ENCODE data around the gene HYAL3. TPM values are rescaled to one million over a fixed set of nuclear protein-coding genes. Genes with fewer than 3 reads are reported as not detected.
A peak's percentile ranks its signal among the peaks of the same experiment; 100 is the strongest.

The HYAL3 gene
- total RNA-seq, 1 experiment from 2014 or later: 10.3 TPM

DNA sequence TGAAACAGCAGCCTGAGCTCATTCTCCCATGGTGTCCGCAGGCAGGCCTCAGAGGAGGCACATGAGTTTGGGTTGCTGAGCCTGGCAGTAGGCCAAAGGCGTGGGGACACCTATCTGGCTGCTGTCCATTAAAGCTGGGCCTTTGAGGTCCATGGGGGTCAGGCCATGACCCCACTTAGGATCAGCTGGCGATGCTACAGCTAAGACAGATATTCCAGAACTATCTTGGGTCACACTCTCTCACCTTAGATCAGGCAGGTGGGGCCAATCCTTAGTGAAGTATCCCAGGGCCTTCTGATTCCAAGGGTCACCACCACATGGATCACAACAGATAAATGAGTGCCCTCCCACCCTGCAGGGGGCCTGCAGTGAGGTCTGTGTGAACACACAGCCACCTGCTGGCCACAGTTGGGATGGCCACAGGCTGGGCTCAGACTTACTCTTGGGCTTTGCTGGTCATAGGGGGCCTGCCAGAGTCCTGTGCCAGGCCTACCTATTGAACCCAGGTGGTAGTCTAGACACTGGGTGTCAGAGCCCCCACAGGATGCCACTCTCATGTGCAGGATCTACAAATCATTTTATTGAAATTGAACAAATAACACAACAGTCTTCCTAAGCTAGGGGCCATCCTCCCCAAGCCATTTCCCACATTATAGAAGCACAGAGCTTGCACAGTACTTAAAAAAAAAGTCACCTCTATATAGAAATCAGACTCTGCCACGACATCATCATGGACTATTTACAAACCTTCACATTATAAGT, 25.3 kb upstream of the HYAL3 start (continued):
- TF ChIP-seq, protein P1, sequence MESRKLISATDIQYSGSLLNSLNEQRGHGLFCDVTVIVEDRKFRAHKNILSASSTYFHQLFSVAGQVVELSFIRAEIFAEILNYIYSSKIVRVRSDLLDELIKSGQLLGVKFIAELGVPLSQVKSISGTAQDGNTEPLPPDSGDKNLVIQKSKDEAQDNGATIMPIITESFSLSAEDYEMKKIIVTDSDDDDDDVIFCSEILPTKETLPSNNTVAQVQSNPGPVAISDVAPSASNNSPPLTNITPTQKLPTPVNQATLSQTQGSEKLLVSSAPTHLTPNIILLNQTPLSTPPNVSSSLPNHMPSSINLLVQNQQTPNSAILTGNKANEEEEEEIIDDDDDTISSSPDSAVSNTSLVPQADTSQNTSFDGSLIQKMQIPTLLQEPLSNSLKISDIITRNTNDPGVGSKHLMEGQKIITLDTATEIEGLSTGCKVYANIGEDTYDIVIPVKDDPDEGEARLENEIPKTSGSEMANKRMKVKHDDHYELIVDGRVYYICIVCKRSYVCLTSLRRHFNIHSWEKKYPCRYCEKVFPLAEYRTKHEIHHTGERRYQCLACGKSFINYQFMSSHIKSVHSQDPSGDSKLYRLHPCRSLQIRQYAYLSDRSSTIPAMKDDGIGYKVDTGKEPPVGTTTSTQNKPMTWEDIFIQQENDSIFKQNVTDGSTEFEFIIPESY (IDR thresholded peaks at IDR 0.05; ENCODE audit: extremely low read depth, insufficient replicate concordance, low read length): no peak
- no peak for TF ChIP-seq ZNF274 (IDR thresholded peaks at IDR 0.05; ENCODE audit: low read depth, low read length)

DNA sequence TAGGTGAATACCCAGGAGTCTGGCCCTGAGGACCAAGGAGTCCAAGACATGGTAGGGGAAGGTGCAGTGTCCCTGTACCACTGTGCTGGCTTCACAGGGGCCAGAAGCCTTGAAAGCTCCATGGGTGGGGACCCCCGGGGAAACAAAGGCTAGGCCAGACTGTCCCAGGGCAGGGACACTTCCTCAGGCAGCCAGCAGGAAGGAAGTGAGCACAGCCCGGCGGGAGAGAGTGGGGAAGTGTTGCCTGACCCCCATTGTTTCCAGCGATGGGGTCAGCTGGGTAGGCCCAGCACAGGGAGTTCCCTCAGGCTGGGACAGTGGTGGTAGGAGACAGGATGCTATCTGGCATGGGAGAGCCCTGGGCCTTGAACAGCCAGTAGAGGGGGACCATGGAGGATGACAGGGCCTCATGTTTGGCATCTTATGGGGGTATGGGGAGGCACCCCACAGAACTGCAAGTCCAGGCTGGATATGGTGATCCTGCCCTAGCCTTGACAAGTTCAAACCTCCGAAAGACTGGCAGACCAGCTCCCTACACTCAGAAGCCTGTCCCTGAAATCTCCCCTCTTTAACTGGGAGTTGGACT, 24.5 kb upstream of the HYAL3 start:
- H3K4me1 ChIP-seq (ENCODE audit: control insufficient read depth in 1 of 2, insufficient read depth in 2 of 2, low read length in 2 of 2): peaks cover 38 to 67% of the 10 kb centered on the region in 2 experiments
- CTCF ChIA-PET: interaction anchor here (0.6 to 1.8 kb wide), 13 partner anchors 10 to 129 kb away, joined by 3 to 14 read pairs (median 4); partner anchors contain the start of genes HYAL1, IFRD2, LSMEM2 and RASSF1
- DNase-seq (ENCODE audit: low read depth, low spot score): no peak
- H3K27me3 ChIP-seq (ENCODE audit: insufficient read depth, low read length): no peaks in the 10 kb centered on the region
- no peaks in the 10 kb centered on the region for H3K9me3 ChIP-seq (ENCODE audit: control insufficient read depth in 1 of 2, insufficient read depth in 1 of 2, low read depth in 1 of 2, low read length in 2 of 2)
- no peaks in the 10 kb centered on the region for H3K9me2 ChIP-seq (ENCODE audit: insufficient read depth)
- no peak overlapping the region for H2AFZ ChIP-seq (ENCODE audit: low read depth, low read length, poor library complexity, severe bottlenecking)
- TF ChIP-seq, protein P2, sequence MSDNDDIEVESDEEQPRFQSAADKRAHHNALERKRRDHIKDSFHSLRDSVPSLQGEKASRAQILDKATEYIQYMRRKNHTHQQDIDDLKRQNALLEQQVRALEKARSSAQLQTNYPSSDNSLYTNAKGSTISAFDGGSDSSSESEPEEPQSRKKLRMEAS (IDR thresholded peaks at IDR 0.05): no peak
- TF ChIP-seq FOSL1 (IDR thresholded peaks at IDR 0.05; ENCODE audit: low read depth) (no peak), SP1 (IDR thresholded peaks at IDR 0.05; ENCODE audit: low read depth) (no peak)
- TF ChIP-seq, protein P3, sequence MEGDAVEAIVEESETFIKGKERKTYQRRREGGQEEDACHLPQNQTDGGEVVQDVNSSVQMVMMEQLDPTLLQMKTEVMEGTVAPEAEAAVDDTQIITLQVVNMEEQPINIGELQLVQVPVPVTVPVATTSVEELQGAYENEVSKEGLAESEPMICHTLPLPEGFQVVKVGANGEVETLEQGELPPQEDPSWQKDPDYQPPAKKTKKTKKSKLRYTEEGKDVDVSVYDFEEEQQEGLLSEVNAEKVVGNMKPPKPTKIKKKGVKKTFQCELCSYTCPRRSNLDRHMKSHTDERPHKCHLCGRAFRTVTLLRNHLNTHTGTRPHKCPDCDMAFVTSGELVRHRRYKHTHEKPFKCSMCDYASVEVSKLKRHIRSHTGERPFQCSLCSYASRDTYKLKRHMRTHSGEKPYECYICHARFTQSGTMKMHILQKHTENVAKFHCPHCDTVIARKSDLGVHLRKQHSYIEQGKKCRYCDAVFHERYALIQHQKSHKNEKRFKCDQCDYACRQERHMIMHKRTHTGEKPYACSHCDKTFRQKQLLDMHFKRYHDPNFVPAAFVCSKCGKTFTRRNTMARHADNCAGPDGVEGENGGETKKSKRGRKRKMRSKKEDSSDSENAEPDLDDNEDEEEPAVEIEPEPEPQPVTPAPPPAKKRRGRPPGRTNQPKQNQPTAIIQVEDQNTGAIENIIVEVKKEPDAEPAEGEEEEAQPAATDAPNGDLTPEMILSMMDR (IDR thresholded peaks at IDR 0.05 in 2 of 3, conservative IDR thresholded peaks at IDR 0.05 in 1 of 3; ENCODE audit: borderline replicate concordance in 1 of 3, insufficient read depth in 1 of 3, low read depth in 2 of 3, low read length in 2 of 3): no peak
- intact Hi-C loops (cut with micrococcal nuclease): loop anchor here (1.0 to 2.0 kb wide), 3 partner anchors 20 to 63 kb away; partner anchors contain the start of gene HYAL1
- H3K79me2 ChIP-seq (ENCODE audit: insufficient read depth, low read length): peaks cover 51% of the 10 kb centered on the region
- H4K20me1 ChIP-seq (ENCODE audit: insufficient read depth): no peaks in the 10 kb centered on the region
- no peak overlapping the region for H3K9ac ChIP-seq (ENCODE audit: low read length)
- H3K27ac ChIP-seq (ENCODE audit: low read depth, low read length): peak overlapping the region; percentile 93; the same call in 1 of the 2 replicates
- H3K4me3 ChIP-seq (replicated peaks in 1 of 2; ENCODE audit: low read depth in 1 of 2, low read length in 2 of 2): no peak overlapping the region
- POLR2A ChIA-PET: interaction anchor here (1.0 to 1.3 kb wide), 2 partner anchors 13 to 14 kb away, joined by 4 to 6 read pairs; no protein-coding TSS in a partner anchor
- peaks cover 9 to 19% of the 10 kb centered on the region in 2 experiments; a peak in 2 of 4 replicates for H3K36me3 ChIP-seq (ENCODE audit: control insufficient read depth in 1 of 2, insufficient read depth in 2 of 2, low read length in 2 of 2)
- no peak for ATAC-seq
- BruUV-seq (replicated peaks): no TSS peak
- RAD21 ChIA-PET (ENCODE audit: low non-redundant PET in 1 of 2, low total read pairs in 2 of 2, uncharacterized antibody in 2 of 2, unreplicated experiment in 2 of 2): interaction anchor here (0.8 to 1.5 kb wide), 2 partner anchors 20 to 24 kb away, joined by 3 to 4 read pairs; partner anchors contain the start of genes HYAL1 (in 1 of the 2), HYAL3 (in 1 of the 2) and NAA80 (in 1 of the 2)
- no peak overlapping the region for H3K4me2 ChIP-seq (ENCODE audit: low read length)

All from HCT116 (cell line).